ENCODE measurements around the gene GPR39.

The GPR39 gene

GRCh38 chr2:132419235-132419634 lies 2.6 kb downstream of the GPR39 start:
- Mint-ChIP-seq H3K9me3 (peaks cover 11 to 14% of the 10 kb centered on the region in 2 donors), H3K27me3 (peaks cover 6 to 21% of the 10 kb centered on the region in 2 donors), H3K4me3 (no peak overlapping the region), H3K4me1 (ENCODE audit: low read depth in 2 of 2) (peaks cover 0 to 2% of the 10 kb centered on the region in 2 donors), H3K27ac (no peak overlapping the region), H3K36me3 (ENCODE audit: insufficient read depth) (peaks cover 3% of the 10 kb centered on the region)
- ATAC-seq (replicated peaks): no peak
- no peak for DNase-seq

- DNase-seq: no peak
Observed at GRCh38 chr2:132419941-132420340, 3.3 kb downstream of the GPR39 start.

GRCh38 chr2:132420816-132421805 lies 4.5 kb downstream of the GPR39 start:
- Mint-ChIP-seq H3K27ac (no peak overlapping the region), H3K9me3 (peaks cover 16 to 18% of the 10 kb centered on the region in 2 donors), H3K4me1 (ENCODE audit: low read depth in 2 of 2) (no peaks in the 10 kb centered on the region), H3K4me3 (no peak overlapping the region), H3K27me3 (peaks cover 0 to 12% of the 10 kb centered on the region in 2 donors), H3K36me3 (ENCODE audit: insufficient read depth) (peaks cover 3% of the 10 kb centered on the region)
- DNase-seq (no peak), ATAC-seq (replicated peaks) (no peak)

More at GRCh38 chr2:132419941-132420340, 3.3 kb downstream of the GPR39 start:
- peaks cover 0 to 2% of the 10 kb centered on the region in 2 donors for H3K4me1 Mint-ChIP-seq (ENCODE audit: low read depth in 2 of 2)
- no peak overlapping the region for H3K27ac Mint-ChIP-seq
- H3K4me3 Mint-ChIP-seq: no peak overlapping the region
- H3K27me3 Mint-ChIP-seq: peaks cover 6 to 21% of the 10 kb centered on the region in 2 donors
- H3K9me3 Mint-ChIP-seq: peaks cover 14 to 15% of the 10 kb centered on the region in 2 donors
- H3K36me3 Mint-ChIP-seq (ENCODE audit: insufficient read depth): peaks cover 3% of the 10 kb centered on the region
- ATAC-seq (replicated peaks): no peak

GRCh38 chr2:132422736-132423135 lies 6.1 kb downstream of the GPR39 start:
- no peak overlapping the region for H3K27ac Mint-ChIP-seq
- peaks cover 16 to 18% of the 10 kb centered on the region in 2 donors for H3K9me3 Mint-ChIP-seq
- H3K36me3 Mint-ChIP-seq (ENCODE audit: insufficient read depth): no peaks in the 10 kb centered on the region
- H3K4me3 Mint-ChIP-seq: no peak overlapping the region
- DNase-seq (no peak), ATAC-seq (replicated peaks) (no peak)
- no peaks in the 10 kb centered on the region for H3K4me1 Mint-ChIP-seq (ENCODE audit: low read depth in 2 of 2)
- peaks cover 0 to 6% of the 10 kb centered on the region in 2 donors for H3K27me3 Mint-ChIP-seq

GRCh38 chr2:132424526-132425121 lies 8.0 kb downstream of the GPR39 start:
- DNase-seq: no peak
- H3K9me3 Mint-ChIP-seq: peaks cover 12 to 21% of the 10 kb centered on the region in 2 donors
- H3K4me3 Mint-ChIP-seq: no peak overlapping the region
- no peaks in the 10 kb centered on the region for H3K27me3 Mint-ChIP-seq
- no peak overlapping the region for H3K27ac Mint-ChIP-seq
- no peaks in the 10 kb centered on the region for H3K4me1 Mint-ChIP-seq (ENCODE audit: low read depth in 2 of 2)
- no peaks in the 10 kb centered on the region for H3K36me3 Mint-ChIP-seq (ENCODE audit: insufficient read depth)
- no peak for ATAC-seq (replicated peaks)

- ATAC-seq (replicated peaks): no peak
- peaks cover 13 to 29% of the 10 kb centered on the region in 2 donors for H3K9me3 Mint-ChIP-seq
Observed at GRCh38 chr2:132426033-132426432, 9.4 kb downstream of the GPR39 start.

GRCh38 chr2:132426656-132427055 lies 10.1 kb downstream of the GPR39 start:
- no peak overlapping the region for H3K27ac Mint-ChIP-seq
- ATAC-seq (replicated peaks) (no peak), DNase-seq (no peak)
- H3K9me3 Mint-ChIP-seq: peaks cover 16 to 31% of the 10 kb centered on the region in 2 donors
- no peaks in the 10 kb centered on the region for H3K27me3 Mint-ChIP-seq
- no peaks in the 10 kb centered on the region for H3K36me3 Mint-ChIP-seq (ENCODE audit: insufficient read depth)
- H3K4me1 Mint-ChIP-seq (ENCODE audit: low read depth in 2 of 2): no peaks in the 10 kb centered on the region
- H3K4me3 Mint-ChIP-seq: no peak overlapping the region

More at GRCh38 chr2:132426033-132426432, 9.4 kb downstream of the GPR39 start:
- H3K27me3 Mint-ChIP-seq: no peaks in the 10 kb centered on the region
- no peaks in the 10 kb centered on the region for H3K4me1 Mint-ChIP-seq (ENCODE audit: low read depth in 2 of 2)
- no peaks in the 10 kb centered on the region for H3K36me3 Mint-ChIP-seq (ENCODE audit: insufficient read depth)
- DNase-seq: no peak
- H3K4me3 Mint-ChIP-seq: no peak overlapping the region
- H3K27ac Mint-ChIP-seq: no peak overlapping the region

GRCh38 chr2:132429351-132429750 lies 12.7 kb downstream of the GPR39 start:
- H3K9me3 Mint-ChIP-seq: peaks cover 11 to 29% of the 10 kb centered on the region in 2 donors
- H3K4me3 Mint-ChIP-seq: no peak overlapping the region

GRCh38 chr2:132429941-132430573 lies 13.5 kb downstream of the GPR39 start:
- H3K27ac Mint-ChIP-seq: no peak overlapping the region
- H3K4me1 Mint-ChIP-seq (ENCODE audit: low read depth in 2 of 2): no peaks in the 10 kb centered on the region
- H3K27me3 Mint-ChIP-seq: no peaks in the 10 kb centered on the region
- ATAC-seq (replicated peaks) (no peak), DNase-seq (no peak)
- H3K9me3 Mint-ChIP-seq: peaks cover 9 to 24% of the 10 kb centered on the region in 2 donors
- no peaks in the 10 kb centered on the region for H3K36me3 Mint-ChIP-seq (ENCODE audit: insufficient read depth)
- no peak overlapping the region for H3K4me3 Mint-ChIP-seq

More at GRCh38 chr2:132429351-132429750, 12.7 kb downstream of the GPR39 start:
- ATAC-seq (replicated peaks) (no peak), DNase-seq (no peak)
- Mint-ChIP-seq H3K4me1 (ENCODE audit: low read depth in 2 of 2) (no peaks in the 10 kb centered on the region), H3K27me3 (no peaks in the 10 kb centered on the region), H3K36me3 (ENCODE audit: insufficient read depth) (no peaks in the 10 kb centered on the region), H3K27ac (no peak overlapping the region)

GRCh38 chr2:132430895-132431294 lies 14.3 kb downstream of the GPR39 start:
- Mint-ChIP-seq H3K9me3 (peaks cover 9 to 22% of the 10 kb centered on the region in 2 donors), H3K27ac (no peak overlapping the region), H3K4me1 (ENCODE audit: low read depth in 2 of 2) (no peaks in the 10 kb centered on the region), H3K36me3 (ENCODE audit: insufficient read depth) (no peaks in the 10 kb centered on the region), H3K27me3 (no peaks in the 10 kb centered on the region), H3K4me3 (no peak overlapping the region)
- ATAC-seq (replicated peaks) (no peak), DNase-seq (no peak)

GRCh38 chr2:132437852-132438669 lies 21.5 kb downstream of the GPR39 start:
- Mint-ChIP-seq H3K9me3 (peaks cover 6 to 12% of the 10 kb centered on the region in 2 donors), H3K27me3 (no peaks in the 10 kb centered on the region), H3K36me3 (ENCODE audit: insufficient read depth) (no peaks in the 10 kb centered on the region), H3K4me3 (no peak overlapping the region), H3K27ac (no peak overlapping the region), H3K4me1 (ENCODE audit: low read depth in 2 of 2) (no peaks in the 10 kb centered on the region)
- DNase-seq (no peak), ATAC-seq (replicated peaks) (no peak)

- no peak for ATAC-seq (replicated peaks)
- H3K4me3 Mint-ChIP-seq: no peak overlapping the region
- no peak overlapping the region for H3K27ac Mint-ChIP-seq
- H3K9me3 Mint-ChIP-seq: peaks cover 5 to 12% of the 10 kb centered on the region in 2 donors
- no peaks in the 10 kb centered on the region for H3K27me3 Mint-ChIP-seq
- H3K4me1 Mint-ChIP-seq (ENCODE audit: low read depth in 2 of 2): no peaks in the 10 kb centered on the region
- no peak for DNase-seq
- H3K36me3 Mint-ChIP-seq (ENCODE audit: insufficient read depth): no peaks in the 10 kb centered on the region
Observed at GRCh38 chr2:132438691-132439090, 22.1 kb downstream of the GPR39 start.
